ENCODE results near the gene FAM111A.

DNA sequence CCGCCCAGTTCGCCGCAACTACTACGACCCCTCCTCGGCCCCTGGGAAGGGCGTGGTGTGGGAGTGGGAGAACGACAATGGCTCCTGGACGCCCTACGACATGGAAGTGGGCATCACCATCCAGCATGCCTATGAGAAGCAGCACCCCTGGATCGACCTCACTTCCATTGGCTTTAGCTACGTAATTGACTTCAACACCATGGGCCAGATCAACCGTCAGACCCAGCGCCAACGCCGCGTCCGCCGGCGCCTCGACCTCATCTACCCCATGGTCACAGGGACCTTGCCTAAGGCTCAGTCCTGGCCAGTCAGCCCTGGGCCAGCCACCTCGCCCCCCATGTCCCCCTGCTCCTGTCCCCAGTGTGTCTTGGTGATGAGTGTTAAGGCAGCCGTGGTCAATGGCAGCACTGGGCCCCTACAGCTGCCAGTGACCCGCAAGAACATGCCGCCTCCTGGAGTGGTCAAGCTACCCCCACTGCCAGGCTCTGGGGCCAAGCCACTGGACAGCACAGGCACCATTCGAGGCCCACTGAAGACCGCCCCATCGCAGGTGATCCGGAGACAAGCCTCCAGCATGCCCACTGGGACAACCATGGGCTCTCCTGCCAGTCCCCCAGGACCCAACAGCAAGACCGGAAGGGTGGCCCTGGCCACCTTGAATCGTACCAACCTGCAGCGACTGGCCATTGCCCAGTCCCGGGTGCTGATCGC is 39.2 kb downstream of the FAM111A start:
- TF ChIP-seq, protein P1, sequence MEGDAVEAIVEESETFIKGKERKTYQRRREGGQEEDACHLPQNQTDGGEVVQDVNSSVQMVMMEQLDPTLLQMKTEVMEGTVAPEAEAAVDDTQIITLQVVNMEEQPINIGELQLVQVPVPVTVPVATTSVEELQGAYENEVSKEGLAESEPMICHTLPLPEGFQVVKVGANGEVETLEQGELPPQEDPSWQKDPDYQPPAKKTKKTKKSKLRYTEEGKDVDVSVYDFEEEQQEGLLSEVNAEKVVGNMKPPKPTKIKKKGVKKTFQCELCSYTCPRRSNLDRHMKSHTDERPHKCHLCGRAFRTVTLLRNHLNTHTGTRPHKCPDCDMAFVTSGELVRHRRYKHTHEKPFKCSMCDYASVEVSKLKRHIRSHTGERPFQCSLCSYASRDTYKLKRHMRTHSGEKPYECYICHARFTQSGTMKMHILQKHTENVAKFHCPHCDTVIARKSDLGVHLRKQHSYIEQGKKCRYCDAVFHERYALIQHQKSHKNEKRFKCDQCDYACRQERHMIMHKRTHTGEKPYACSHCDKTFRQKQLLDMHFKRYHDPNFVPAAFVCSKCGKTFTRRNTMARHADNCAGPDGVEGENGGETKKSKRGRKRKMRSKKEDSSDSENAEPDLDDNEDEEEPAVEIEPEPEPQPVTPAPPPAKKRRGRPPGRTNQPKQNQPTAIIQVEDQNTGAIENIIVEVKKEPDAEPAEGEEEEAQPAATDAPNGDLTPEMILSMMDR (IDR thresholded peaks at IDR 0.05), result no peak
- no peak for TF ChIP-seq CEBPB (IDR thresholded peaks at IDR 0.05)
- TF ChIP-seq POLR2A (IDR thresholded peaks at IDR 0.05; ENCODE audit: low read length), result no peak
- TF ChIP-seq MYC (IDR thresholded peaks at IDR 0.05; ENCODE audit: borderline replicate concordance, low read length), result no peak
- no peak for TF ChIP-seq RFX5 (IDR thresholded peaks at IDR 0.05)
- TF ChIP-seq SMC3 (IDR thresholded peaks at IDR 0.05), result no peak
- no peak for TF ChIP-seq BHLHE40 (IDR thresholded peaks at IDR 0.05; ENCODE audit: low read depth, low read length)
- no peak for TF ChIP-seq EP300 (IDR thresholded peaks at IDR 0.05)
- TF ChIP-seq, protein P2, sequence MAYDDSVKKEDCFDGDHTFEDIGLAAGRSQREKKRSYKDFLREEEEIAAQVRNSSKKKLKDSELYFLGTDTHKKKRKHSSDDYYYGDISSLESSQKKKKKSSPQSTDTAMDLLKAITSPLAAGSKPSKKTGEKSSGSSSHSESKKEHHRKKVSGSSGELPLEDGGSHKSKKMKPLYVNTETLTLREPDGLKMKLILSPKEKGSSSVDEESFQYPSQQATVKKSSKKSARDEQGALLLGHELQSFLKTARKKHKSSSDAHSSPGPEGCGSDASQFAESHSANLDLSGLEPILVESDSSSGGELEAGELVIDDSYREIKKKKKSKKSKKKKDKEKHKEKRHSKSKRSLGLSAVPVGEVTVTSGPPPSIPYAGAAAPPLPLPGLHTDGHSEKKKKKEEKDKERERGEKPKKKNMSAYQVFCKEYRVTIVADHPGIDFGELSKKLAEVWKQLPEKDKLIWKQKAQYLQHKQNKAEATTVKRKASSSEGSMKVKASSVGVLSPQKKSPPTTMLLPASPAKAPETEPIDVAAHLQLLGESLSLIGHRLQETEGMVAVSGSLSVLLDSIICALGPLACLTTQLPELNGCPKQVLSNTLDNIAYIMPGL (CRISPR knock-in tag; IDR thresholded peaks at IDR 0.05; ENCODE audit: borderline replicate concordance), result no peak
- TF ChIP-seq, protein P3, sequence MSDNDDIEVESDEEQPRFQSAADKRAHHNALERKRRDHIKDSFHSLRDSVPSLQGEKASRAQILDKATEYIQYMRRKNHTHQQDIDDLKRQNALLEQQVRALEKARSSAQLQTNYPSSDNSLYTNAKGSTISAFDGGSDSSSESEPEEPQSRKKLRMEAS (IDR thresholded peaks at IDR 0.05), result no peak
- TF ChIP-seq, protein P4, sequence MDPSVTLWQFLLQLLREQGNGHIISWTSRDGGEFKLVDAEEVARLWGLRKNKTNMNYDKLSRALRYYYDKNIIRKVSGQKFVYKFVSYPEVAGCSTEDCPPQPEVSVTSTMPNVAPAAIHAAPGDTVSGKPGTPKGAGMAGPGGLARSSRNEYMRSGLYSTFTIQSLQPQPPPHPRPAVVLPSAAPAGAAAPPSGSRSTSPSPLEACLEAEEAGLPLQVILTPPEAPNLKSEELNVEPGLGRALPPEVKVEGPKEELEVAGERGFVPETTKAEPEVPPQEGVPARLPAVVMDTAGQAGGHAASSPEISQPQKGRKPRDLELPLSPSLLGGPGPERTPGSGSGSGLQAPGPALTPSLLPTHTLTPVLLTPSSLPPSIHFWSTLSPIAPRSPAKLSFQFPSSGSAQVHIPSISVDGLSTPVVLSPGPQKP (IDR thresholded peaks at IDR 0.05; ENCODE audit: low read depth, low read length), result no peak
